ENCODE measurements around the gene LY9. TPM values are rescaled to one million over a fixed set of nuclear protein-coding genes. Genes with fewer than 3 reads are reported as not detected.

Gene LY9
- total RNA-seq, 4 donors from 2014 or later, result 0.26 to 3.2 (median 0.60) TPM

DNA sequence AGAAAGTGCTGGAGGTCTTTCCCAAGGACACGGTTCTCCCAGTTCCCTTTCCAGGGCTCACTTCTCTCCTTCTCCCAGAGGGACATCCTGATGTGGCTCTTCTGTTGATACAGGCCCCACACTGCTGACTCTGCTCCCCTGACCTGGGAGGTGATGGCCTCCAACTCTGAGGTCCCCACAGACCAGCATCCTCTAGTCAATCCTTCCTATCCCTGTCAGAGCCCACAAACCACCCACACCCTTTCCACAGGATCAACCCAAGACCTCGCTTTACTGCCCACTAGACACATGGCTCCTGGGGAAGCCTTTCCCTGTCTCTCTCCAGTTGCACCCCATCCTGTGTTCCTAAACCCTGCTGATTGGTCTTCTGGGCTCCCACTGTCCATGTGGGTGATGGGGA lies 45.4 kb upstream of the LY9 start:
- no peaks in the 10 kb centered on the region for H3K9me3 ChIP-seq
- intact Hi-C loops (cut with DNase I), result no loop called here
- H3K4me1 ChIP-seq, result peaks cover 3 to 16% (median 7%) of the 10 kb centered on the region in 3 donors
- H3K27ac ChIP-seq, result no peak overlapping the region
- no peaks in the 10 kb centered on the region for H3K36me3 ChIP-seq
- no peak for DNase-seq
- WGBS, 2 donors, result 86 to 94% methylated on average over 2 of the region's 2 CpGs
- H3K4me3 ChIP-seq, result no peak overlapping the region
- H3K27me3 ChIP-seq, result peaks cover 0 to 11% (median 0%) of the 10 kb centered on the region in 4 donors
- TF ChIP-seq, protein P1, sequence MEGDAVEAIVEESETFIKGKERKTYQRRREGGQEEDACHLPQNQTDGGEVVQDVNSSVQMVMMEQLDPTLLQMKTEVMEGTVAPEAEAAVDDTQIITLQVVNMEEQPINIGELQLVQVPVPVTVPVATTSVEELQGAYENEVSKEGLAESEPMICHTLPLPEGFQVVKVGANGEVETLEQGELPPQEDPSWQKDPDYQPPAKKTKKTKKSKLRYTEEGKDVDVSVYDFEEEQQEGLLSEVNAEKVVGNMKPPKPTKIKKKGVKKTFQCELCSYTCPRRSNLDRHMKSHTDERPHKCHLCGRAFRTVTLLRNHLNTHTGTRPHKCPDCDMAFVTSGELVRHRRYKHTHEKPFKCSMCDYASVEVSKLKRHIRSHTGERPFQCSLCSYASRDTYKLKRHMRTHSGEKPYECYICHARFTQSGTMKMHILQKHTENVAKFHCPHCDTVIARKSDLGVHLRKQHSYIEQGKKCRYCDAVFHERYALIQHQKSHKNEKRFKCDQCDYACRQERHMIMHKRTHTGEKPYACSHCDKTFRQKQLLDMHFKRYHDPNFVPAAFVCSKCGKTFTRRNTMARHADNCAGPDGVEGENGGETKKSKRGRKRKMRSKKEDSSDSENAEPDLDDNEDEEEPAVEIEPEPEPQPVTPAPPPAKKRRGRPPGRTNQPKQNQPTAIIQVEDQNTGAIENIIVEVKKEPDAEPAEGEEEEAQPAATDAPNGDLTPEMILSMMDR (IDR thresholded peaks at IDR 0.05), result no peak
- TF ChIP-seq POLR2A (IDR thresholded peaks at IDR 0.05), result no peak

DNA sequence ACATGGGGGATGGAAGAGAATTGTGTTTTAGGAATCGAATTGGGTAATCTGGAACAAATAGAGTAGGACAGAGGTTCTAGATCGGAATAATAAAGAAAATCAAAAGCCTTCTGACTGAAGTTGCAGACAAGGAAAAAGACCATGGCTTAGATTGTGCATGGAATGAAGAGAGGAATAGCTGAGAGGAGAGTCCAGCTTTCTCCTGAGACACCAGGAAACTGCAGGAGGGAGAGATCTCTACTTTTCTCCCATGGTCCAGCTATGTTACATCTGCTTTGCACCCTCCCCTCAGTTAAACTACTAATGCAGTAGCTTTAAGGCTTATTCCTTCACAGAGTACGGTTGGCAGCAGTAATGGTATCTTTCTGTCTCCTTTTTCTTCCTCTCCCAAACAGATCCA lies 43.6 kb upstream of the LY9 start:
- intact Hi-C loops (cut with DNase I), result no loop called here
- no peak for TF ChIP-seq POLR2A (IDR thresholded peaks at IDR 0.05)
- TF ChIP-seq, protein P1 (IDR thresholded peaks at IDR 0.05), result no peak
- no peak overlapping the region for H3K4me3 ChIP-seq
- H3K27me3 ChIP-seq, result peaks cover 0 to 11% (median 0%) of the 10 kb centered on the region in 4 donors
- WGBS, 2 donors, result 82 to 87% methylated on average over 3 of the region's 3 CpGs
- no peaks in the 10 kb centered on the region for H3K36me3 ChIP-seq
- H3K27ac ChIP-seq, result no peak overlapping the region
- no peaks in the 10 kb centered on the region for H3K9me3 ChIP-seq
- DNase-seq, result no peak
- H3K4me1 ChIP-seq, result peaks cover 3 to 16% (median 7%) of the 10 kb centered on the region in 3 donors

DNA sequence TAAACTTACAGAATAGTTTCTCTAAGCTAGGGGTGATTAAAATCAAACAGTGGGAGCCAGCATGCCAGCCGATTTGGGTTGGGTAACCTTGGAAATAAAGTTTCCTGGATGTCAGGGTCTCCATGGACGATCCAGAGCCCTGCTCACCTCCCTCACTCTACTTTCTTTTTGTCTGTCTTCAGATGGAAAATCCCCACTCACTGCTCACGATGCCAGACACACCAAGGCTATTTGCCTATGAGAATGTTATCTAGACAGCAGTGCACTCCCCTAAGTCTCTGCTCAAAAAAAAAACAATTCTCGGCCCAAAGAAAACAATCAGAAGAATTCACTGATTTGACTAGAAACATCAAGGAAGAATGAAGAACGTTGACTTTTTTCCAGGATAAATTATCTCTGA lies 43.0 kb upstream of the LY9 start:
- no peak overlapping the region for H3K4me3 ChIP-seq
- peaks cover 0 to 11% (median 0%) of the 10 kb centered on the region in 4 donors for H3K27me3 ChIP-seq
- DNase-seq, result no peak
- H3K36me3 ChIP-seq, result no peaks in the 10 kb centered on the region
- no peak overlapping the region for H3K27ac ChIP-seq
- TF ChIP-seq, protein P1 (IDR thresholded peaks at IDR 0.05), result no peak
- TF ChIP-seq POLR2A (IDR thresholded peaks at IDR 0.05), result no peak
- H3K9me3 ChIP-seq, result no peaks in the 10 kb centered on the region
- H3K4me1 ChIP-seq, result peaks cover 3 to 16% (median 7%) of the 10 kb centered on the region in 3 donors
- 54 to 57% methylated on average over 5 of the region's 5 CpGs for WGBS, 2 donors
- intact Hi-C loops (cut with DNase I), result no loop called here

DNA sequence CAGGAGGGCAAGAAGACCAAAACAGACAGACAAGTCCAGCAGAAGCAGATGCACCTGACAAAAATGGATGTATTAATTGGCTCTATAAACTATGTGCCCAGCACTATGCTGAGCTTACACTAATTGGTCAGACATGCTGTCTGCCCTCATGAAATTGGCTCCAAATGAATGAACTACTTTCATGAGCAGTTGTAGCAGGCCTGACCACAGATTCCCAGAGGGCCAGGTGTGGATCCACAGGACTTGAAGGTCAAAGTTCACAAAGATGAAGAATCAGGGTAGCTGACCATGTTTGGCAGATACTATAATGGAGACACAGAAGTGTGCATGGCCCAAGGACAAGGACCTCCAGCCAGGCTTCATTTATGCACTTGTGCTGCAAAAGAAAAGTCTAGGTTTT lies 42.4 kb upstream of the LY9 start:
- intact Hi-C loops (cut with DNase I), result no loop called here
- Histone ChIP-seq H3K9me3 (no peaks in the 10 kb centered on the region), H3K27ac (no peak overlapping the region), H3K4me3 (no peak overlapping the region), H3K36me3 (no peaks in the 10 kb centered on the region), H3K4me1 (peaks cover 3 to 11% (median 6%) of the 10 kb centered on the region in 3 donors), H3K27me3 (peaks cover 0 to 11% (median 0%) of the 10 kb centered on the region in 4 donors)
- TF ChIP-seq POLR2A (IDR thresholded peaks at IDR 0.05), result no peak
- TF ChIP-seq, protein P1 (IDR thresholded peaks at IDR 0.05), result no peak
- DNase-seq, result no peak

DNA sequence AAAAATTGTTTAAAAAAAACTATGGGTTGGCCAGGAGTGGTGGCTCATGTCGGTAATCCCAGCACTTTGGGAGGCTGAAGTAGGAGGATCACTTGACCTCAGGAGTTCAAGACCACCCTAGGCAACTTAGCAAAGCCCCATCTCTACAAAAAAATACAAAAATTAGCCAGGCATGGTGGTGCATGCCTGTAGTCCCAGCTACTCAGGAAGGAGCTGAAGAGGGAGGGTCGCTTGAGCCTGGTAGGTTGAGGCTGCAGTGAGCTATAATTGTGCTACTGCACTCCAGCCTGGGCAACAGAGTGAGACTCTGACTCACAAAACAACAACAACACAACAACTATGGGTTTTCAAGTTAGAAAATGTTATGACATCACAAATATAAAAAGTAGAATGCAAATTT lies 40.5 kb upstream of the LY9 start:
- Histone ChIP-seq H3K36me3 (no peaks in the 10 kb centered on the region), H3K27me3 (peaks cover 0 to 1% (median 0%) of the 10 kb centered on the region in 4 donors)

More for the DNA sequence above, 40.5 kb upstream of the LY9 start:
- H3K4me3 ChIP-seq, result no peak overlapping the region
- TF ChIP-seq POLR2A (IDR thresholded peaks at IDR 0.05), result no peak
- TF ChIP-seq, protein P1 (IDR thresholded peaks at IDR 0.05), result no peak
- no peak for DNase-seq
- H3K9me3 ChIP-seq, result no peaks in the 10 kb centered on the region
- H3K4me1 ChIP-seq, result peaks cover 0 to under 1% (median 0%) of the 10 kb centered on the region in 3 donors
- H3K27ac ChIP-seq, result no peak overlapping the region
- WGBS, 2 donors, result 76 to 86% methylated on average over 2 of the region's 2 CpGs
- intact Hi-C loops (cut with DNase I), result no loop called here
